Ascending aorta (tissue), 2 donors: ENCODE results near the gene PDCD1LG2. TPM values are rescaled to one million over a fixed set of nuclear protein-coding genes. Genes with fewer than 3 reads are reported as not detected.

ENCODE experiments used
- DNase-seq, 2 donors: peaks; one replicate each; pipeline ENCODE4 v3.0.0-alpha.2; 2019; ENCODE audit warnings: low spot score in 2 of 2
- H3K27ac ChIP-seq, 2 donors: fragments of 200-600 bp; sonication (generic); one replicate each; pipeline ENCODE4 v1.5.1; 2016 to 2017; ENCODE audit warnings: mild to moderate bottlenecking in 1 of 2
- H3K27me3 ChIP-seq: fragments of 200-600 bp; sonication (generic); one replicate; pipeline ENCODE4 v1.5.1; 2017
- H3K36me3 ChIP-seq, 2 donors: fragments of 200-600 bp; sonication (generic); one replicate each; pipeline ENCODE4 v1.5.1; 2016
- H3K4me1 ChIP-seq, 2 donors: fragments of 200-600 bp; sonication (generic); one replicate each; pipeline ENCODE4 v1.5.1; 2016 to 2017; ENCODE audit warnings: mild to moderate bottlenecking in 1 of 2
- H3K4me3 ChIP-seq, 2 donors: fragments of 200-600 bp; sonication (generic); one replicate each; pipeline ENCODE4 v1.5.1; 2016 to 2017; ENCODE audit warnings: mild to moderate bottlenecking in 1 of 2
- H3K9me3 ChIP-seq, 2 donors: fragments of 200-600 bp; sonication (generic); one replicate each; pipeline ENCODE4 v1.5.1; 2016
- CTCF ChIP-seq, 3 experiments: fragments of 200-600 bp in 2 of 3; fragments of 450-650 bp in 1 of 3; sonication (generic) in 2 of 3; IDR thresholded peaks; one replicate each; pipeline ENCODE4 v1.5.1; 2016 to 2019; ENCODE audit warnings: antibody characterized with exemption in 3 of 3, mild to moderate bottlenecking in 1 of 3, moderate library complexity in 1 of 3
- intact Hi-C: fragments of 100-400 bp; cut with DNase I; formaldehyde crosslinking; loops from one replicate; pipeline ENCODE4 v1.15.1; 2023
- total RNA-seq: library from RNA; depleted of rRNA; stranded (reverse); fragments of >200 nt; gene quantifications from one replicate; pipeline ENCODE4 v1.1.0, GENCODE V29; 2016

The PDCD1LG2 gene
- total RNA-seq, 1 donor from 2014 or later = 1.1 TPM

GRCh38 chr9:5529683-5530221 lies 19.4 kb downstream of the PDCD1LG2 start:
- no peak for TF ChIP-seq CTCF (IDR thresholded peaks at IDR 0.05)
- Histone ChIP-seq H3K27me3 (no peaks in the 10 kb centered on the region), H3K4me1 (no peaks in the 10 kb centered on the region), H3K9me3 (no peaks in the 10 kb centered on the region), H3K27ac (no peak overlapping the region), H3K36me3 (no peaks in the 10 kb centered on the region), H3K4me3 (no peak overlapping the region)
- intact Hi-C loops = no loop called here
- no peak for DNase-seq

- intact Hi-C loops = no loop called here
Observed at GRCh38 chr9:5531101-5531882, 21.0 kb downstream of the PDCD1LG2 start.

GRCh38 chr9:5532306-5532705 lies 22.0 kb downstream of the PDCD1LG2 start:
- Histone ChIP-seq H3K4me1 (no peaks in the 10 kb centered on the region), H3K9me3 (no peaks in the 10 kb centered on the region), H3K27ac (no peak overlapping the region), H3K36me3 (no peaks in the 10 kb centered on the region), H3K4me3 (no peak overlapping the region), H3K27me3 (no peaks in the 10 kb centered on the region)
- intact Hi-C loops = no loop called here
- DNase-seq = no peak
- no peak for TF ChIP-seq CTCF (IDR thresholded peaks at IDR 0.05)

More at GRCh38 chr9:5531101-5531882, 21.0 kb downstream of the PDCD1LG2 start:
- Histone ChIP-seq H3K4me3 (no peak overlapping the region), H3K27ac (no peak overlapping the region), H3K4me1 (no peaks in the 10 kb centered on the region), H3K9me3 (no peaks in the 10 kb centered on the region), H3K36me3 (no peaks in the 10 kb centered on the region), H3K27me3 (no peaks in the 10 kb centered on the region)
- DNase-seq = no peak
- no peak for TF ChIP-seq CTCF (IDR thresholded peaks at IDR 0.05)

- Histone ChIP-seq H3K9me3 (no peaks in the 10 kb centered on the region), H3K27me3 (no peaks in the 10 kb centered on the region), H3K4me1 (no peaks in the 10 kb centered on the region), H3K36me3 (no peaks in the 10 kb centered on the region), H3K27ac (no peak overlapping the region), H3K4me3 (no peak overlapping the region)
- DNase-seq = no peak
- TF ChIP-seq CTCF (IDR thresholded peaks at IDR 0.05) = no peak
- intact Hi-C loops = no loop called here
Observed at GRCh38 chr9:5532790-5533189, 22.5 kb downstream of the PDCD1LG2 start.

GRCh38 chr9:5536684-5537083 lies 26.4 kb downstream of the PDCD1LG2 start:
- Histone ChIP-seq H3K27ac (no peak overlapping the region), H3K36me3 (no peaks in the 10 kb centered on the region), H3K27me3 (no peaks in the 10 kb centered on the region), H3K4me3 (no peak overlapping the region), H3K9me3 (peaks cover 0 to 7% of the 10 kb centered on the region in 2 donors), H3K4me1 (no peaks in the 10 kb centered on the region)
- TF ChIP-seq CTCF (IDR thresholded peaks at IDR 0.05) = no peak
- no peak for DNase-seq
- intact Hi-C loops = no loop called here
